H1 (cell line): Measurements from ENCODE around the gene SBF2.

Experiments used
- CTCF ChIP-seq, 3 experiments: IDR thresholded peaks; 1 replicate in 2 of 3; 2 replicates in 1 of 3; pipeline versions ENCODE4 v1.5.1 to v1.6.1; 2011; ENCODE audit warnings: low read length in 3 of 3, mild to moderate bottlenecking in 3 of 3, inconsistent platforms in 2 of 3, low read depth in 1 of 3, moderate library complexity in 1 of 3; ENCODE audit not compliant: insufficient read depth in 1 of 3; ENCODE audit errors: control extremely low read depth in 1 of 3
- GTF2F1 ChIP-seq: IDR thresholded peaks from 2 replicates; pipeline ENCODE4 v1.6.1; 2012; ENCODE audit warnings: low read depth, low read length, improper control_type of control experiment, borderline replicate concordance
- NANOG ChIP-seq: IDR thresholded peaks from 2 replicates; pipeline ENCODE4 v1.6.1; 2011; ENCODE audit warnings: low read length, low read depth, mild to moderate bottlenecking, inconsistent platforms; ENCODE audit not compliant: insufficient read depth, poor library complexity, severe bottlenecking
- POLR2A ChIP-seq, 2 experiments: IDR thresholded peaks; 1 replicate in 1 of 2; 2 replicates in 1 of 2; pipeline ENCODE4 v1.6.1; 2011; ENCODE audit warnings: low read depth in 2 of 2, low read length in 2 of 2, mild to moderate bottlenecking in 2 of 2; ENCODE audit errors: control extremely low read depth in 1 of 2
- RAD21 ChIP-seq, 2 experiments: IDR thresholded peaks in 1 of 2; conservative IDR thresholded peaks in 1 of 2; 2 replicates each; pipeline ENCODE4 v1.6.1; 2011; ENCODE audit warnings: low read depth in 2 of 2, low read length in 2 of 2, improper control_type of control experiment in 1 of 2, inconsistent platforms in 1 of 2, mild to moderate bottlenecking in 1 of 2, moderate library complexity in 1 of 2
- RFX5 ChIP-seq: IDR thresholded peaks from 2 replicates; pipeline ENCODE4 v1.6.1; 2011; ENCODE audit warnings: low read depth, low read length, improper control_type of control experiment, borderline replicate concordance
- SP4 ChIP-seq: IDR thresholded peaks from 2 replicates; pipeline ENCODE4 v1.6.1; 2012; ENCODE audit warnings: low read length, inconsistent platforms

GRCh38 chr11:9868641-9869040, 425.4 kb downstream of the SBF2 start:
- TF ChIP-seq POLR2A (IDR thresholded peaks at IDR 0.05; ENCODE audit: control extremely low read depth in 1 of 2, low read depth in 2 of 2, low read length in 2 of 2) = no peak
- TF ChIP-seq CTCF (IDR thresholded peaks at IDR 0.05; ENCODE audit: control extremely low read depth in 1 of 3, insufficient read depth in 1 of 3, low read depth in 1 of 3, low read length in 3 of 3) = no peak
- no peak for TF ChIP-seq GTF2F1
- TF ChIP-seq RAD21 (IDR thresholded peaks at IDR 0.05 in 1 of 2, conservative IDR thresholded peaks at IDR 0.05 in 1 of 2; ENCODE audit: low read depth in 2 of 2, low read length in 2 of 2) = no peak
- no peak for TF ChIP-seq SP4
- TF ChIP-seq NANOG = no peak
- TF ChIP-seq RFX5 = no peak
